ENCODE results near the gene KHDC4. TPM values are rescaled to one million over a fixed set of nuclear protein-coding genes. Genes with fewer than 3 reads are reported as not detected.
"Not testable (repeated sequence)": the region's sequence is repeated elsewhere in the genome, so short reads cannot be mapped to it uniquely, and the experiment has no call there.

The KHDC4 gene
- polyA plus RNA-seq, 4 donors = 36.0 to 80.9 (median 53.2) TPM

DNA sequence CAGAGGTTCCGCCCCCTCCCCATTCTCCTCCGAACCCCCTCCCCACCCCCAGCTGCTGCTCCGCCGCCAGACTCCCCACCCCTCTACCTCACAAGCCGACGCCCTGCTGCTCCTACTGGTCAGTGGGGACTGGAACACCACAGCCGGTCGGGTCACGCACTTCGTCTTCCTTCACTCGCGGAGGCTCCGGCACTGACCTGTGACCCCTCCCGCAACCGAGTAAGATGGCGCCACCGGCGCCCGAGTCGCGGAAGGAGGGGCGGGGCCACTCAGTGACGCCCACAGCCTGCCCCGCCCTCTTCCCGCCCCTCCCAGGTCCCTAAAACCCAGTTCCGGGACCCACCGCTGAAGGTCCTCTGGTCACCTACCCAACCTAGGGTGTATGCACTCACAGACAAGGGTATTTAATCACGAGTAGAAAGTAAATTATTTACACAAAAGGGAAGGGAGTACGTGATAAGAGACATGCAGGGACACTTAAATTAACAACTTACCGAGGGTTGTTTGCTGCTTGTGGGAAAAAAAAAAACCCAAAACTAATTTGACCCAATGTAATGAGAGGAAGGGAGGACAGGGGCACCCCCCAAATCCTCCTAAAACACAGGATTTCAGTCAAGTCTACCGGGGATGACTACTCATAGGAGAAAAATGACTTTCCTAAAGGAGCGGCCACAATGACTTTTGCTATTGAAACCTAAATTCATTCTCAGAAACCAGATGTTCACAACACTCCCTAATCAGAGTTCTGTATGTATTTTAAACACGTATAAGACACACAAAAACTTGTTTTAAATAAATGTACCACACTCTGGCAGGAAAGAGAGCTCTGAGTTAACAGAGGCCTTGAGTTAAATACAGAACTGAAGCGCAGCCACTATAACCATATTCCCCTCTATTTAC is 22.8 kb downstream of the KHDC4 start, which contains the start of gene RIT1:
Gene RIT1, minus strand, starts transcription at position 194 of the 900 bp plus-strand sequence. CDS start 588 bp downstream, outside the sequence.
- DNase-seq (ENCODE audit: low read depth in 4 of 4, low spot score in 3 of 4) = peak in 2 of 4 donors; percentile 67 to 76

GRCh38 chr1:155910621-155911121 is 23.5 kb downstream of the KHDC4 start:
- DNase-seq (ENCODE audit: low read depth in 4 of 4, low spot score in 3 of 4) = no peak

DNA sequence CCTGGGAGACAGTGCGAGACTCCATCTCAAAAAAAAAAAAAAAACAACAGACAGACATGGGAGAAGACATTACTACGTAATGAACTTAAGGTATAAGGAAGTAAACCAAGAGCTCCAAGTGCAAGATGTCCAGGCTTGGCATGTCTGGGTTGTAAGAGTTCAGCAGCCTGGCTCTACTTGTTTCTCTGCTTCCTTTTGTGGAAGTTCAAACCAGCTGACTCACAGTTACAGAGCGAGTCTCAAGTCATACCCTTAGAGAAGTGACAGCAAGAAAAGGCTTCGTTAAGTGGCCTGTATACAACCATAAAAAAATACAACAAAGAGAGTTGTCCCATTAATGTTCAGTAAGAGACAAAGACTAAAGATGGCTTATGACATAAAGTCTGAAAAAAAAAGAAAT is 24.3 kb downstream of the KHDC4 start:
- no peak for DNase-seq (ENCODE audit: low read depth in 4 of 4, low spot score in 3 of 4)

DNA sequence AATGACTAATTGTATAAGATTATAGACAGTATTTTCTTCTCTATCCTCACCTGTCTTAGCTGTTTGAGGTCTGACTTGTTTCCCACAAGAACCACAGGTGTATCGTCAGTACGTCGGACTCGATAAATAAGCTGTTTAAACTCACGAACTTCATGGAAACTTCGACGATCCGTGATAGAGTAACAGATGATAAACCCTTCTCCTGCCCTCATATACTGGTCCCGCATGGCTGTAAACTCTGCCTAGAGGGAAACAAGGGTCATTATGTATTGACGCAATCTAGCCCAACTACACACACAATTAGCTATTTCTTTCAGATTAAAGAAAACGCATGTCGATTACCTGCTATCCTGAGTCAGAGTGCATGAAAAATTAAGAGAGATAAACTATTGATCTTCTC is 30.0 kb downstream of the KHDC4 start:
- no peak for DNase-seq (ENCODE audit: low read depth in 4 of 4, low spot score in 3 of 4)

- DNase-seq (ENCODE audit: low read depth in 4 of 4, low spot score in 3 of 4) = no peak
Observed at GRCh38 chr1:155900161-155900560, 34.1 kb downstream of the KHDC4 start.

DNA sequence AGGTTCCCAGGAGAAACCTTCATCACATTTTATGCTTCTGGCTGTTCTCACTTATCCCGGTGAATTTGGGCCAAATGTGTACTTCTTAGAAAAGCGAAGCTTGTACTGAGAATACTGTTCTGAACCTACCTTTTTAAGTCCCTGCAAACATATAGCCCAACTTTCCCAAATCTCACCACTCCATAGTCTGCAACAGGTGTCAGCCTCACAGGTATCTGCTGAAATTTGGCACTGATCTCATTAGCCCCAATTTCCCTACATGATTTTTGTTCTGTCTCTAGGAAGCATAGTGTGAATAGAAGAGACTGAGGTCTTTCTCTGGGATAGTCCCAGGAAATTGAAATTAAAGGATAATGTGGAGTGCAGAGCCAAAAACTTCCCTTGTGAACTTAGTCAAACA is 34.5 kb downstream of the KHDC4 start:
- no peak for DNase-seq (ENCODE audit: low read depth in 4 of 4, low spot score in 3 of 4)

- no peak for DNase-seq (ENCODE audit: low read depth in 4 of 4, low spot score in 3 of 4)
Observed at GRCh38 chr1:155898888-155899287, 35.3 kb downstream of the KHDC4 start.

DNA sequence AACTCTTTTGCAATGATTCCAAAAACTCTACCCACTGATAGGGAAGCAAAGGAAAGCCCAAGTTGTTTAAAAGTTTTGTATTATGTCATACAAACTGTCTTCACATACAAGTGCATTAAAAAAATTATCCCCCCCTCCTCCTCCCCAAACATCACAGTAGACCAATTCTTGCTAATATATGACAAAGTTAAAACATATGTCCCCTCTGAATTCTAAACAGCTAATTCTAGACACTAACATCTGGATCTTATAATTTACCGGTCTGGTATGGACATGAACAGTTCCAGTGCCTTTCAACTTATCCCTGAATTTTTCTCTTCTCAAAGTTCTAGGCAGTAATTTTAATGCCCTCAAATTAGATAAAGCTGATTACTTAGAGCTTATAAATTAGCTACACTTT is 36.5 kb downstream of the KHDC4 start:
- no peak for DNase-seq (ENCODE audit: low read depth in 4 of 4, low spot score in 3 of 4)

DNA sequence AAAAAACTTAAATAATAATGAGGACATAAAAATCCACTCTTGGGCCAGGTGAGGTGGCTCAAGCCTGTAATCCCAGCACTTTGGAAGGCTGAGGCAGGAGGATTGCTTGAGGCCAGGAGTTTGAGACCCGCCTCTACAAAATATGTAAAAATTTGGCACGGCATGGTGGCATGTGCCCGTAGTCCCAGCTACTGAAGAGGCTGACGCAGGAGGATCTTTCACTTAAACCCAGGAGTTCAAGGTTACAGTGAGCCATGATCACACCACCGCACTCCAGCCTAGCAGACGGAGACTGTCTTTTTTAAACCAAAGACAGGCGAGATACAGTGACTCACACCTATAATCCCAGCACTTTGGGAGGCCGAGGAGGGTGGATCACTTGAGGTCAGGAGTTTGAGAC is 37.7 kb downstream of the KHDC4 start:
- DNase-seq (ENCODE audit: low read depth in 4 of 4, low spot score in 3 of 4) = not testable (repeated sequence)

DNA sequence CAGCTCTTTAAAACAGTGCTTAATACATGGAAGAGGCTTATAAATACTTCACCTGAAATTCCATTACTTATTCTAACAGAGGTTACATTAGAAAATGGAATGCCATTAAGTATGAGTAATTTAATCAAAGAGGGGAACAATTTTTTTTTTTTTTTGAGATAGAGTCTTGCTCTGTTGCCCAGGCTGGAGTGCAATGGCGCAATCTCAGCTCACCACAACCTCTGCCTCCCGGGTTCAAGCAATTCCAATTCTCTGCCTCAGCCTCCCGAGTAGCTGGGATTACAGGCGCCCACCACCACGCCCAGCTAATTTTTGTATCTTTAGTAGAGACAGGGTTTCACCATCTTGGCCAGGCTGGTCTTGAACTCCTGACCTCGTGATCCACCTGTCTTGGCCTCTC is 38.6 kb downstream of the KHDC4 start:
- not testable (repeated sequence) for DNase-seq (ENCODE audit: low read depth in 4 of 4, low spot score in 3 of 4)

DNA sequence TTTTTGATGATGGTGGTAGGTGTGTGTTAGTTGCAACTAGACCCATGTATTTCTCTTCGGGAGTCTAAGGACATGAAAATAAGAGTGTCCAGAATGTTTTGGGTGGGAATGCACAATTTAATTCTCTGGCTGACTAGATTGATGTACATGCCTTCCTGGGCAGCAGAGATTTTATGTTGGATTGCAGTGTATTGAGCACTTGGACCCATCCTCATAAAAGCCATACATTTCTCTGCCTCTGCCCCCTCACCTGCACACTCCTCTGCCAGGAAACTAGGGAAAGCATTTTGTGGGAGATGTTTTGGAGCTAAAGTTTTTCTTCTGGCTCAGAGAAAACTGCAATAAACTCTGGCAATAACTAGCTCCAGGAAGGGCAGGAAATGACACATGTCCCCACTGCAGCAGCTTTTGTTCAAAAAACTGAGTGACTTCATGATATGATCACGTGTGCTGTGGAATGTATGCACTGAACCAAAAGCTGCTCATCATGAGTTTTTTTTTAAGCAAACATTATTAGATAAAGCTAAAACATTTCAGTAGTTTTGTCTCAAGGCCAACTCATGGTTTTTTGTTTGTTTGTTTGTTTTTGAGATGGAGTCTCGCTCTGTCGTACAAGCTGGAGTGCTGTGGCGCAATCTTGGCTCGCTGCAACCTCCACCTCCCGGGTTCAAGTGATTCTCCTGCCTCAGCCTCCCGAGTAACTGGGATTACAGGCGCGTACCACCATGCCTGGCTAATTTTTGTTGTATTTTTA is 40.6 kb downstream of the KHDC4 start:
- DNase-seq (ENCODE audit: low read depth in 4 of 4, low spot score in 3 of 4) = no peak

- DNase-seq (ENCODE audit: low read depth in 4 of 4, low spot score in 3 of 4) = no peak
Observed at GRCh38 chr1:155892796-155893195, 41.4 kb downstream of the KHDC4 start.

DNA sequence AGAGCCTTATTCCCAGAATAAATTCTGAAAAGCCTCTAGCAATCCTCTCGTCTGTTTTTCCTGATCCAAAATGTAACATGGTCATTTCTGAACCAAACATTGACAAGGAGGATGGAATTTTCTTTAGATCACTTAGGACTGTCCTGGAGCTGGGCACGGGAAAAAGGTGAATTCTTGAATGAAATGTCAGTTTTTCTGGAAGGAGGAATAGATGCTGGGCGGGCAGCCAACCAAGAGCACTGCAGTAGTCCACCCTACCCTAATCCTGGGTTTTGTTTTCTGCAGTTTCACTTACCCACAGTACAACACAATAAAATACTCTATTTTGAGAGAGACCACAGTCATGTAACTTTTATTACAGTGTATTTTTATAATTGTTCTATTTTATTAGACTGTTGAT is 44.0 kb downstream of the KHDC4 start:
- DNase-seq (ENCODE audit: low read depth in 4 of 4, low spot score in 3 of 4) = no peak

- no peak for DNase-seq (ENCODE audit: low read depth in 4 of 4, low spot score in 3 of 4)
Observed at GRCh38 chr1:155889566-155889965, 44.6 kb downstream of the KHDC4 start.

- no peak for DNase-seq (ENCODE audit: low read depth in 4 of 4, low spot score in 3 of 4)
Observed at GRCh38 chr1:155888481-155888880, 45.7 kb downstream of the KHDC4 start.

GRCh38 chr1:155884982-155885381 is 49.2 kb downstream of the KHDC4 start:
- no peak for DNase-seq (ENCODE audit: low read depth in 4 of 4, low spot score in 3 of 4)

GRCh38 chr1:155884031-155884960 is 49.9 kb downstream of the KHDC4 start:
- DNase-seq (ENCODE audit: low read depth in 4 of 4, low spot score in 3 of 4) = no peak

DNA sequence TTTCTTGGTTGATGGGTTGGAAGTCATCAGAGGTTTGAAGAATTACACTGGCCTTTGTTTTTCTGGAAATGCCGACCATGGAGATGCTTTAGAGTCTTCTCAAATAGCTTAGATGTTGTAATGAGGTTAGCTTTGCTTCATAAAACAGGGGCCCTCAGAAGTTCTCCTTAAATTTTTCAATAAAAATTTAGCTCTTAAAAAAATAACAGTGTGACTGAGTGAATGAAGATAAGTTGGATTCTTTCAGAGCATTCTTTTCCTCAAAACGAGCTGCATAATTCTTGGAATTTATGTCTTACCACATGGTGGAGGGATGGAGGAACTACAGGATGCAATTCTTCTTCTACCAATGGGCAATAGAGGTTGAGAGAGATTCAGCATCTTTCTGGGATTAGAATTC is 51.4 kb downstream of the KHDC4 start:
- no peak for DNase-seq (ENCODE audit: low read depth in 4 of 4, low spot score in 3 of 4)

DNA sequence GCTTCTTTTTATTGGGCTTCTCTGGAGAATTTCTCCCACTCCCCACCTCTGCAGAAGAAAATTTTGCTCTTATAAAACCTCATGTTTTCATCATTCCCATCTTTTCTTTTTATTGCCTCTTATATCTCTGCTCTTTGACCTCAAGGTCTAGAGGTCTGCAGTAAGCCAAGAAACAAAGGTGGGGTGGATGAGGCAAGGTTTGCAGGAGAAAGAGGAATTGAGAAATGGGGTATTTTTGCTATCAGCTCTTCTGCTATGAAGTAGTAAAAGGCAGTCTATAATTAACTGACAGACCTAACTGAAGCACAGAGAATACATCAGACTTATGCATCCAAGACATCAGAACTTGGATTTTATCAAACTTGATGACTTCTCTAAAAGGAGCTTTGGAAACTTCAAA is 52.0 kb downstream of the KHDC4 start:
- DNase-seq (ENCODE audit: low read depth in 4 of 4, low spot score in 3 of 4) = no peak

GRCh38 chr1:155880950-155881349 is 53.3 kb downstream of the KHDC4 start:
- DNase-seq (ENCODE audit: low read depth in 4 of 4, low spot score in 3 of 4) = no peak
